WTC11 (cell line): ENCODE results near the gene TANGO2.

Experiments
- CREB1 ChIP-seq: sonication (generic); formaldehyde crosslinking; IDR thresholded peaks from 2 replicates; pipeline ENCODE4 v1.8.0; 2023; ENCODE audit warnings: mild to moderate bottlenecking, missing genetic modification reagents
- ESRRA ChIP-seq: sonication (generic); formaldehyde crosslinking; IDR thresholded peaks from 2 replicates; pipeline ENCODE4 v1.8.1; 2022; ENCODE audit warnings: mild to moderate bottlenecking, missing genetic modification reagents, borderline replicate concordance
- FOXP1 ChIP-seq: sonication (generic); formaldehyde crosslinking; IDR thresholded peaks from 2 replicates; pipeline ENCODE4 v1.8.0; 2022; ENCODE audit warnings: missing genetic modification reagents, mild to moderate bottlenecking, moderate library complexity, borderline replicate concordance
- MAX ChIP-seq: sonication (generic); formaldehyde crosslinking; IDR thresholded peaks from 2 replicates; pipeline ENCODE4 v1.8.0; 2022; ENCODE audit warnings: mild to moderate bottlenecking, missing genetic modification reagents
- NR1H2 ChIP-seq: sonication (generic); formaldehyde crosslinking; IDR thresholded peaks from 2 replicates; pipeline ENCODE4 v1.9.0; 2021; ENCODE audit warnings: mild to moderate bottlenecking, moderate library complexity, missing genetic modification reagents
- RELA ChIP-seq: sonication (generic); formaldehyde crosslinking; IDR thresholded peaks from 2 replicates; pipeline ENCODE4 v1.8.1; 2022; ENCODE audit warnings: missing genetic modification reagents, mild to moderate bottlenecking, borderline replicate concordance
- SP1 ChIP-seq: sonication (generic); formaldehyde crosslinking; conservative IDR thresholded peaks from 2 replicates; pipeline ENCODE4 v1.8.1; 2022; ENCODE audit warnings: missing genetic modification reagents
- ZNF232 ChIP-seq: sonication (generic); formaldehyde crosslinking; IDR thresholded peaks from 2 replicates; pipeline ENCODE4 v1.8.0; 2022; ENCODE audit warnings: mild to moderate bottlenecking, missing genetic modification reagents
- TF ChIP-seq, protein P1 (sequence below): fragments of 200-600 bp; IDR thresholded peaks from 2 replicates; pipeline ENCODE4 v1.8.0; 2022; ENCODE audit warnings: antibody characterized with exemption
- TF ChIP-seq, protein P2 (sequence below): sonication (generic); formaldehyde crosslinking; IDR thresholded peaks from 2 replicates; pipeline ENCODE4 v1.8.1; 2022; ENCODE audit warnings: mild to moderate bottlenecking, missing genetic modification reagents, moderate library complexity, borderline replicate concordance
- TF ChIP-seq, protein P3 (sequence below): sonication (generic); formaldehyde crosslinking; IDR thresholded peaks from 2 replicates; pipeline ENCODE4 v1.8.1; 2023; ENCODE audit warnings: mild to moderate bottlenecking, missing genetic modification reagents, moderate library complexity

- TF ChIP-seq CREB1 (CRISPR knock-in tag): no peak
- TF ChIP-seq, protein P1, sequence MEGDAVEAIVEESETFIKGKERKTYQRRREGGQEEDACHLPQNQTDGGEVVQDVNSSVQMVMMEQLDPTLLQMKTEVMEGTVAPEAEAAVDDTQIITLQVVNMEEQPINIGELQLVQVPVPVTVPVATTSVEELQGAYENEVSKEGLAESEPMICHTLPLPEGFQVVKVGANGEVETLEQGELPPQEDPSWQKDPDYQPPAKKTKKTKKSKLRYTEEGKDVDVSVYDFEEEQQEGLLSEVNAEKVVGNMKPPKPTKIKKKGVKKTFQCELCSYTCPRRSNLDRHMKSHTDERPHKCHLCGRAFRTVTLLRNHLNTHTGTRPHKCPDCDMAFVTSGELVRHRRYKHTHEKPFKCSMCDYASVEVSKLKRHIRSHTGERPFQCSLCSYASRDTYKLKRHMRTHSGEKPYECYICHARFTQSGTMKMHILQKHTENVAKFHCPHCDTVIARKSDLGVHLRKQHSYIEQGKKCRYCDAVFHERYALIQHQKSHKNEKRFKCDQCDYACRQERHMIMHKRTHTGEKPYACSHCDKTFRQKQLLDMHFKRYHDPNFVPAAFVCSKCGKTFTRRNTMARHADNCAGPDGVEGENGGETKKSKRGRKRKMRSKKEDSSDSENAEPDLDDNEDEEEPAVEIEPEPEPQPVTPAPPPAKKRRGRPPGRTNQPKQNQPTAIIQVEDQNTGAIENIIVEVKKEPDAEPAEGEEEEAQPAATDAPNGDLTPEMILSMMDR: no peak
- no peak for TF ChIP-seq MAX
- TF ChIP-seq ESRRA (CRISPR knock-in tag): no peak
- no peak for TF ChIP-seq FOXP1 (CRISPR knock-in tag)
- TF ChIP-seq NR1H2: no peak
- TF ChIP-seq ZNF232 (CRISPR knock-in tag): no peak
- TF ChIP-seq RELA: no peak
- TF ChIP-seq, protein P2, sequence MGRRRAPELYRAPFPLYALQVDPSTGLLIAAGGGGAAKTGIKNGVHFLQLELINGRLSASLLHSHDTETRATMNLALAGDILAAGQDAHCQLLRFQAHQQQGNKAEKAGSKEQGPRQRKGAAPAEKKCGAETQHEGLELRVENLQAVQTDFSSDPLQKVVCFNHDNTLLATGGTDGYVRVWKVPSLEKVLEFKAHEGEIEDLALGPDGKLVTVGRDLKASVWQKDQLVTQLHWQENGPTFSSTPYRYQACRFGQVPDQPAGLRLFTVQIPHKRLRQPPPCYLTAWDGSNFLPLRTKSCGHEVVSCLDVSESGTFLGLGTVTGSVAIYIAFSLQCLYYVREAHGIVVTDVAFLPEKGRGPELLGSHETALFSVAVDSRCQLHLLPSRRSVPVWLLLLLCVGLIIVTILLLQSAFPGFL (CRISPR knock-in tag): no peak
- TF ChIP-seq, protein P3, sequence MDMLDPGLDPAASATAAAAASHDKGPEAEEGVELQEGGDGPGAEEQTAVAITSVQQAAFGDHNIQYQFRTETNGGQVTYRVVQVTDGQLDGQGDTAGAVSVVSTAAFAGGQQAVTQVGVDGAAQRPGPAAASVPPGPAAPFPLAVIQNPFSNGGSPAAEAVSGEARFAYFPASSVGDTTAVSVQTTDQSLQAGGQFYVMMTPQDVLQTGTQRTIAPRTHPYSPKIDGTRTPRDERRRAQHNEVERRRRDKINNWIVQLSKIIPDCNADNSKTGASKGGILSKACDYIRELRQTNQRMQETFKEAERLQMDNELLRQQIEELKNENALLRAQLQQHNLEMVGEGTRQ (CRISPR knock-in tag): no peak
- no peak for TF ChIP-seq SP1 (CRISPR knock-in tag)
These were observed 87.2 kb downstream of the TANGO2 start for GRCh38 chr22:20107951-20108756.
